HEK293 (cell line): Measurements from ENCODE around the gene TRAF3IP1.
"Not testable (repeated sequence)": the region's sequence is repeated elsewhere in the genome, so short reads cannot be mapped to it uniquely, and the experiment has no call there.

Experiments
- CTCF ChIA-PET: fragments of 350-600 bp; formaldehyde crosslinking; extraction: SDS; loops from one replicate; lab custom pipeline; 2021; ENCODE audit warnings: antibody characterized with exemption; lab: Yijun Ruan, JAX
- POLR2A ChIA-PET: fragments of 300-600 bp; formaldehyde crosslinking; extraction: SDS; loops from one replicate; lab custom pipeline; 2020; ENCODE audit warnings: antibody characterized with exemption, inconsistent platforms; lab: Yijun Ruan, JAX
- H3K27ac ChIP-seq: fragments of 200-500 bp; sonication (Bioruptor generic); 2 replicates; pipeline ENCODE4 v1.5.1; 2014; ENCODE audit warnings: low read depth, low read length, control low read depth, inconsistent platforms; ENCODE audit errors: extremely low read depth
- H3K36me3 ChIP-seq, 2 experiments: fragments of 200-500 bp in 1 of 2; sonication (Bioruptor generic) in 1 of 2; 1 replicate in 1 of 2; 2 replicates in 1 of 2; pipeline ENCODE4 v1.5.1; 2014 to 2017; ENCODE audit warnings: inconsistent platforms in 2 of 2, low read length in 2 of 2; ENCODE audit not compliant: control insufficient read depth in 2 of 2, insufficient read depth in 1 of 2
- H3K4me1 ChIP-seq: fragments of 200-500 bp; sonication (Bioruptor generic); 2 replicates; pipeline ENCODE4 v1.5.1; 2014; ENCODE audit warnings: mild to moderate bottlenecking, low read length, inconsistent platforms; ENCODE audit not compliant: control insufficient read depth, insufficient read depth
- H3K4me3 ChIP-seq: 2 replicates; pipeline ENCODE4 v1.5.1; 2011; ENCODE audit warnings: low read depth, mild to moderate bottlenecking, control low read depth, low read length, moderate library complexity
- H3K9me3 ChIP-seq: fragments of 200-500 bp; sonication (Bioruptor generic); 2 replicates; pipeline ENCODE4 v1.5.1; 2014; ENCODE audit warnings: low read depth, low read length, inconsistent platforms; ENCODE audit not compliant: control insufficient read depth, insufficient read depth
- BCL6B ChIP-seq: fragments of 450-650 bp; formaldehyde crosslinking; IDR thresholded peaks from 2 replicates; pipeline ENCODE4 v1.5.1; 2017; ENCODE audit warnings: missing biosample characterization, missing genetic modification characterization
- KLF8 ChIP-seq: fragments of 450-650 bp; formaldehyde crosslinking; IDR thresholded peaks from 2 replicates; pipeline ENCODE4 v1.5.1; 2016; ENCODE audit warnings: missing biosample characterization, missing genetic modification characterization
- MYNN ChIP-seq: fragments of 450-650 bp; formaldehyde crosslinking; IDR thresholded peaks from 2 replicates; pipeline ENCODE4 v1.5.1; 2016; ENCODE audit warnings: missing biosample characterization, missing genetic modification characterization, borderline replicate concordance
- ZNF398 ChIP-seq: fragments of 450-650 bp; formaldehyde crosslinking; IDR thresholded peaks from 2 replicates; pipeline ENCODE4 v1.5.1; 2017; ENCODE audit warnings: missing biosample characterization, missing genetic modification characterization
- ZNF433 ChIP-seq: fragments of 450-650 bp; formaldehyde crosslinking; IDR thresholded peaks from 2 replicates; pipeline ENCODE4 v1.5.1; 2016; ENCODE audit warnings: missing biosample characterization, missing genetic modification characterization, low read depth
- ZNF501 ChIP-seq: fragments of 450-650 bp; formaldehyde crosslinking; IDR thresholded peaks from 2 replicates; pipeline ENCODE4 v1.5.1; 2016; ENCODE audit warnings: missing biosample characterization, missing genetic modification characterization
- ZNF510 ChIP-seq: fragments of 450-650 bp; formaldehyde crosslinking; IDR thresholded peaks from 2 replicates; pipeline ENCODE4 v1.5.1; 2018; ENCODE audit warnings: mild to moderate bottlenecking, missing genetic modification characterization, missing biosample characterization; ENCODE audit not compliant: insufficient replicate concordance
- ZNF518A ChIP-seq: fragments of 450-650 bp; formaldehyde crosslinking; conservative IDR thresholded peaks from 2 replicates; pipeline ENCODE4 v1.5.1; 2016; ENCODE audit warnings: low read depth, missing biosample characterization, missing genetic modification characterization
- ZNF558 ChIP-seq: fragments of 450-650 bp; formaldehyde crosslinking; IDR thresholded peaks from 2 replicates; pipeline ENCODE4 v1.5.1; 2016; ENCODE audit warnings: missing biosample characterization, missing genetic modification characterization
- ZNF596 ChIP-seq: fragments of 450-650 bp; IDR thresholded peaks from 2 replicates; pipeline ENCODE4 v1.5.0; 2018; ENCODE audit warnings: missing biosample characterization, mild to moderate bottlenecking, missing genetic modification characterization, moderate library complexity
- ZNF623 ChIP-seq: fragments of 450-650 bp; formaldehyde crosslinking; IDR thresholded peaks from 2 replicates; pipeline ENCODE4 v1.5.1; 2016; ENCODE audit warnings: missing biosample characterization, missing genetic modification characterization
- ZNF777 ChIP-seq: fragments of 450-650 bp; formaldehyde crosslinking; IDR thresholded peaks from 2 replicates; pipeline ENCODE4 v1.5.1; 2017; ENCODE audit warnings: missing biosample characterization, missing genetic modification characterization, borderline replicate concordance
- ZNF791 ChIP-seq: fragments of 450-650 bp; formaldehyde crosslinking; IDR thresholded peaks from 2 replicates; pipeline ENCODE4 v1.5.1; 2016; ENCODE audit warnings: missing biosample characterization, missing genetic modification characterization
- ZNF843 ChIP-seq: fragments of 450-650 bp; formaldehyde crosslinking; IDR thresholded peaks from 2 replicates; pipeline ENCODE4 v1.5.1; 2016; ENCODE audit warnings: missing biosample characterization, missing genetic modification characterization
- ZXDB ChIP-seq: fragments of 450-650 bp; formaldehyde crosslinking; IDR thresholded peaks from 2 replicates; pipeline ENCODE4 v1.5.1; 2016; ENCODE audit warnings: missing biosample characterization, missing genetic modification characterization
- TF ChIP-seq, protein P1 (sequence below): fragments of 450-650 bp; formaldehyde crosslinking; conservative IDR thresholded peaks from 2 replicates; pipeline ENCODE4 v1.5.1; 2016; ENCODE audit warnings: low read depth, missing biosample characterization, missing genetic modification characterization
- TF ChIP-seq, protein P2 (sequence below): fragments of 450-650 bp; formaldehyde crosslinking; IDR thresholded peaks from 2 replicates; pipeline ENCODE4 v1.5.1; 2016; ENCODE audit warnings: missing biosample characterization, missing genetic modification characterization, low read depth

Gene TRAF3IP1

GRCh38 chr2:238334885-238335284, 14.6 kb downstream of the TRAF3IP1 start:
- Histone ChIP-seq H3K36me3 (peaks cover 0 to 77% of the 10 kb centered on the region in 2 experiments; a peak in 1 of 3 replicates), H3K27ac (no peak overlapping the region), H3K9me3 (no peaks in the 10 kb centered on the region), H3K4me1 (no peaks in the 10 kb centered on the region), H3K4me3 (no peak overlapping the region)
- TF ChIP-seq ZNF777 (tag by site-specific recombination) (no peak), BCL6B (no peak), MYNN (tag by site-specific recombination) (no peak), ZNF433 (tag by site-specific recombination) (no peak), ZNF596 (no peak), ZNF791 (tag by site-specific recombination) (no peak), ZNF398 (tag by site-specific recombination) (no peak), ZNF843 (tag by site-specific recombination) (no peak), KLF8 (tag by site-specific recombination) (no peak)
- TF ChIP-seq, protein P1, sequence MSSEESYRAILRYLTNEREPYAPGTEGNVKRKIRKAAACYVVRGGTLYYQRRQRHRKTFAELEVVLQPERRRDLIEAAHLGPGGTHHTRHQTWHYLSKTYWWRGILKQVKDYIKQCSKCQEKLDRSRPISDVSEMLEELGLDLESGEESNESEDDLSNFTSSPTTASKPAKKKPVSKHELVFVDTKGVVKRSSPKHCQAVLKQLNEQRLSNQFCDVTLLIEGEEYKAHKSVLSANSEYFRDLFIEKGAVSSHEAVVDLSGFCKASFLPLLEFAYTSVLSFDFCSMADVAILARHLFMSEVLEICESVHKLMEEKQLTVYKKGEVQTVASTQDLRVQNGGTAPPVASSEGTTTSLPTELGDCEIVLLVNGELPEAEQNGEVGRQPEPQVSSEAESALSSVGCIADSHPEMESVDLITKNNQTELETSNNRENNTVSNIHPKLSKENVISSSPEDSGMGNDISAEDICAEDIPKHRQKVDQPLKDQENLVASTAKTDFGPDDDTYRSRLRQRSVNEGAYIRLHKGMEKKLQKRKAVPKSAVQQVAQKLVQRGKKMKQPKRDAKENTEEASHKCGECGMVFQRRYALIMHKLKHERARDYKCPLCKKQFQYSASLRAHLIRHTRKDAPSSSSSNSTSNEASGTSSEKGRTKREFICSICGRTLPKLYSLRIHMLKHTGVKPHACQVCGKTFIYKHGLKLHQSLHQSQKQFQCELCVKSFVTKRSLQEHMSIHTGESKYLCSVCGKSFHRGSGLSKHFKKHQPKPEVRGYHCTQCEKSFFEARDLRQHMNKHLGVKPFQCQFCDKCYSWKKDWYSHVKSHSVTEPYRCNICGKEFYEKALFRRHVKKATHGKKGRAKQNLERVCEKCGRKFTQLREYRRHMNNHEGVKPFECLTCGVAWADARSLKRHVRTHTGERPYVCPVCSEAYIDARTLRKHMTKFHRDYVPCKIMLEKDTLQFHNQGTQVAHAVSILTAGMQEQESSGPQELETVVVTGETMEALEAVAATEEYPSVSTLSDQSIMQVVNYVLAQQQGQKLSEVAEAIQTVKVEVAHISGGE (tag by site-specific recombination): no peak
- TF ChIP-seq, protein P2, sequence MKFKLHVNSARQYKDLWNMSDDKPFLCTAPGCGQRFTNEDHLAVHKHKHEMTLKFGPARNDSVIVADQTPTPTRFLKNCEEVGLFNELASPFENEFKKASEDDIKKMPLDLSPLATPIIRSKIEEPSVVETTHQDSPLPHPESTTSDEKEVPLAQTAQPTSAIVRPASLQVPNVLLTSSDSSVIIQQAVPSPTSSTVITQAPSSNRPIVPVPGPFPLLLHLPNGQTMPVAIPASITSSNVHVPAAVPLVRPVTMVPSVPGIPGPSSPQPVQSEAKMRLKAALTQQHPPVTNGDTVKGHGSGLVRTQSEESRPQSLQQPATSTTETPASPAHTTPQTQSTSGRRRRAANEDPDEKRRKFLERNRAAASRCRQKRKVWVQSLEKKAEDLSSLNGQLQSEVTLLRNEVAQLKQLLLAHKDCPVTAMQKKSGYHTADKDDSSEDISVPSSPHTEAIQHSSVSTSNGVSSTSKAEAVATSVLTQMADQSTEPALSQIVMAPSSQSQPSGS (tag by site-specific recombination): no peak
- CTCF ChIA-PET: no interaction called here
- POLR2A ChIA-PET: no interaction called here

- H3K4me3 ChIP-seq, H3K27ac ChIP-seq, H3K9me3 ChIP-seq, POLR2A ChIA-PET, CTCF ChIA-PET, H3K4me1 ChIP-seq: not testable (repeated sequence)
- peaks cover 0 to 70% of the 10 kb centered on the region in 2 experiments; a peak in 2 of 3 replicates for H3K36me3 ChIP-seq
- TF ChIP-seq ZNF558 (tag by site-specific recombination) (peak; percentile 62; the same call in 1 of the 2 replicates), ZXDB (tag by site-specific recombination) (peak; percentile 42; the same call in 1 of the 2 replicates), ZNF510 (tag by site-specific recombination) (peak; percentile 61), ZNF518A (tag by site-specific recombination) (peak; percentile 84), ZNF501 (tag by site-specific recombination) (0 out of 2 replicates have a peak, but pooled peaks have one; percentile 28), ZNF623 (peak; percentile 71)
- TF ChIP-seq, protein P1 (tag by site-specific recombination): peak; percentile 76
Measured at GRCh38 chr2:238335591-238335990, 15.3 kb downstream of the TRAF3IP1 start.
